ENCODE measurements around the gene GOLGA7B. TPM values are rescaled to one million over a fixed set of nuclear protein-coding genes. Genes with fewer than 3 reads are reported as not detected.

The GOLGA7B gene
- total RNA-seq, 1 donor: under 0.01 TPM

DNA sequence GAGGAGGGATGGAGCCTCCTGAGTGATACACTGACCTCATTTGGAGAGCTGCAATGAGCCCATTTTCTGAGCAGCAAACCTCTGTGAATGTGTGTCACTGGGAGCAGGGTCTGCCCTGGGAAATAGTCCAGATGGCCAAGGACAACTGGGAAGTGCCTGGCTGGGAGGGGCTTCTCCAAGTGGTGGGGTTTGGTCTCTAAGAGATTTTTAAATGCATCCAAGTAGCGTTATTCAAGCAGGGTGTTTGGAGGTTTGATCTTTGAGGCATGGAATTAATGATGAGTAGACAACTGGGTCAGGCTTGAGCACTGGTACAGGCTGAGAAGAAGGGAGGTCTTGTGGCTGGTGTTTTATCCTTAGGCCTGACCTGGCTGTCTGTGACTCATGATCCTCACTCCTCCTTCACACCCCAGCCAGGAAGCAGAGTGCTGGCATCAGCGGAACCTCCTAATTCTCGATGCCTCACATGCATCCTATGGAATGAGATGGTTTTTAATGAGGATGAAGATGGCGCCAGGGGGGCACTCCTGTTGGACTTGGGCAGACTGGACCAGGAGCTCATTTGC is 3.3 kb downstream of the GOLGA7B start:
- no peak overlapping the region for H3K4me2 ChIP-seq (ENCODE audit: insufficient read depth, low read length)
- H3K4me1 ChIP-seq (ENCODE audit: insufficient read depth, low read length): no peaks in the 10 kb centered on the region
- H3K27me3 ChIP-seq (ENCODE audit: insufficient read depth, low read length): peaks cover 47% of the 10 kb centered on the region
- H3K79me2 ChIP-seq (ENCODE audit: insufficient read depth, low read length): no peaks in the 10 kb centered on the region
- peaks cover 3% of the 10 kb centered on the region for H4K20me1 ChIP-seq (ENCODE audit: insufficient read depth, low read length)
- TF ChIP-seq, protein P1, sequence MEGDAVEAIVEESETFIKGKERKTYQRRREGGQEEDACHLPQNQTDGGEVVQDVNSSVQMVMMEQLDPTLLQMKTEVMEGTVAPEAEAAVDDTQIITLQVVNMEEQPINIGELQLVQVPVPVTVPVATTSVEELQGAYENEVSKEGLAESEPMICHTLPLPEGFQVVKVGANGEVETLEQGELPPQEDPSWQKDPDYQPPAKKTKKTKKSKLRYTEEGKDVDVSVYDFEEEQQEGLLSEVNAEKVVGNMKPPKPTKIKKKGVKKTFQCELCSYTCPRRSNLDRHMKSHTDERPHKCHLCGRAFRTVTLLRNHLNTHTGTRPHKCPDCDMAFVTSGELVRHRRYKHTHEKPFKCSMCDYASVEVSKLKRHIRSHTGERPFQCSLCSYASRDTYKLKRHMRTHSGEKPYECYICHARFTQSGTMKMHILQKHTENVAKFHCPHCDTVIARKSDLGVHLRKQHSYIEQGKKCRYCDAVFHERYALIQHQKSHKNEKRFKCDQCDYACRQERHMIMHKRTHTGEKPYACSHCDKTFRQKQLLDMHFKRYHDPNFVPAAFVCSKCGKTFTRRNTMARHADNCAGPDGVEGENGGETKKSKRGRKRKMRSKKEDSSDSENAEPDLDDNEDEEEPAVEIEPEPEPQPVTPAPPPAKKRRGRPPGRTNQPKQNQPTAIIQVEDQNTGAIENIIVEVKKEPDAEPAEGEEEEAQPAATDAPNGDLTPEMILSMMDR (IDR thresholded peaks at IDR 0.05; ENCODE audit: extremely low read depth, low read depth, low read length): no peak
- H3K9me3 ChIP-seq (ENCODE audit: low read depth, low read length): no peaks in the 10 kb centered on the region
- H3K4me3 ChIP-seq (ENCODE audit: insufficient read depth, low read length): no peak overlapping the region
- no peak overlapping the region for H2AFZ ChIP-seq (ENCODE audit: low read length)
- no peak overlapping the region for H3K27ac ChIP-seq (ENCODE audit: low read depth, low read length)
- peak; percentile 27 for DNase-seq (ENCODE audit: insufficient read length, low spot score, missing footprints)
- no peaks in the 10 kb centered on the region for H3K36me3 ChIP-seq (ENCODE audit: insufficient read depth, low read length)

DNA sequence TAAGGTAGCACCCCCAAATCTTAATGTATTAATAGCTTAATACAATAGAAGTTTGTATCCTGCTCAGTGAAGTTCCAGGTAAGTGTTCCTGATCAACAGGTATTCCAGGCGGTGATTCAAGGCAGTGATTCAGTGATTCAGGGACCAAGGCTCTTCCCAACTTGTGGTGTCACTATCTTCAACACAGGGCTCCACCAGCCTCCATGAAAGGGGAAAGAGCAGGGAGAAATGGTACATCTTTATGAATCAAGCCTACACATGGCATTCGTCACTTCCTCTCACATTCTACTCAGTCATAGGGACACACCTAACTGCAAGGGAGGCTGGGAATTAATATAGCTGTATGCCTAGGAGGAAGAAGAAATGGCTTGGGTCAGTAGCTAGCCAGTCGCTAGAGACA is 5.1 kb downstream of the GOLGA7B start:
- peaks cover 49% of the 10 kb centered on the region for H3K27me3 ChIP-seq (ENCODE audit: insufficient read depth, low read length)
- H3K4me2 ChIP-seq (ENCODE audit: insufficient read depth, low read length): no peak overlapping the region
- no peaks in the 10 kb centered on the region for H3K9me3 ChIP-seq (ENCODE audit: low read depth, low read length)
- TF ChIP-seq, protein P1 (IDR thresholded peaks at IDR 0.05; ENCODE audit: extremely low read depth, low read depth, low read length): no peak
- no peak overlapping the region for H3K4me3 ChIP-seq (ENCODE audit: insufficient read depth, low read length)
- H4K20me1 ChIP-seq (ENCODE audit: insufficient read depth, low read length): peaks cover 3% of the 10 kb centered on the region
- H3K4me1 ChIP-seq (ENCODE audit: insufficient read depth, low read length): no peaks in the 10 kb centered on the region
- H3K36me3 ChIP-seq (ENCODE audit: insufficient read depth, low read length): no peaks in the 10 kb centered on the region
- no peak overlapping the region for H3K27ac ChIP-seq (ENCODE audit: low read depth, low read length)
- peak; percentile 34 for DNase-seq (ENCODE audit: insufficient read length, low spot score, missing footprints)
- no peaks in the 10 kb centered on the region for H3K79me2 ChIP-seq (ENCODE audit: insufficient read depth, low read length)
- H2AFZ ChIP-seq (ENCODE audit: low read length): no peak overlapping the region

DNA sequence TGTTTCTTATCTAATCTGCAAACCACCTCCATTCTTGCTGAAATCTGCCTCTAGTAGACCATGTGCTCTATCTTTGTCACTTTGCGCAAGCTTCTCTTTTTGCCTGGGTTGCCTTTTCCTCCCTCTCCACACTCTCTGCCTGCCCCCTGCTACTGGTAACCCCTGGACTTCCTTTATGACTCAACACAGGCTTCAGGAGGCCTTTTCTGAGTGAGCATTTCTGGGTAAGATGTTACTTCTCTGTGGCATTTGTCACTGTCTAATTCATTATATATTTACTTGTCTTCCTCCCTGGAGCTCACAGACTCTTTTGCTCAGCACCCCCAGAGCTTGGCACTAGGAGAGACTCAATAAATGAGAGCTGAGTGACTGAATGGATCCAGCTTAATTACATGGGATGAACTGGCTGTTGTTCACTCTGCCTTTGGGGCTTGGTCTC is 8.4 kb downstream of the GOLGA7B start:
- H3K4me2 ChIP-seq (ENCODE audit: insufficient read depth, low read length): no peak overlapping the region
- H3K36me3 ChIP-seq (ENCODE audit: insufficient read depth, low read length): no peaks in the 10 kb centered on the region
- H2AFZ ChIP-seq (ENCODE audit: low read length): no peak overlapping the region
- H3K4me1 ChIP-seq (ENCODE audit: insufficient read depth, low read length): no peaks in the 10 kb centered on the region
- peaks cover 30% of the 10 kb centered on the region for H3K27me3 ChIP-seq (ENCODE audit: insufficient read depth, low read length)
- H3K4me3 ChIP-seq (ENCODE audit: insufficient read depth, low read length): no peak overlapping the region
- peak; percentile 19 for DNase-seq (ENCODE audit: insufficient read length, low spot score, missing footprints)
- TF ChIP-seq, protein P1 (IDR thresholded peaks at IDR 0.05; ENCODE audit: extremely low read depth, low read depth, low read length): no peak
- no peak overlapping the region for H3K27ac ChIP-seq (ENCODE audit: low read depth, low read length)
- H4K20me1 ChIP-seq (ENCODE audit: insufficient read depth, low read length): no peaks in the 10 kb centered on the region
- no peaks in the 10 kb centered on the region for H3K79me2 ChIP-seq (ENCODE audit: insufficient read depth, low read length)
- no peaks in the 10 kb centered on the region for H3K9me3 ChIP-seq (ENCODE audit: low read depth, low read length)

DNA sequence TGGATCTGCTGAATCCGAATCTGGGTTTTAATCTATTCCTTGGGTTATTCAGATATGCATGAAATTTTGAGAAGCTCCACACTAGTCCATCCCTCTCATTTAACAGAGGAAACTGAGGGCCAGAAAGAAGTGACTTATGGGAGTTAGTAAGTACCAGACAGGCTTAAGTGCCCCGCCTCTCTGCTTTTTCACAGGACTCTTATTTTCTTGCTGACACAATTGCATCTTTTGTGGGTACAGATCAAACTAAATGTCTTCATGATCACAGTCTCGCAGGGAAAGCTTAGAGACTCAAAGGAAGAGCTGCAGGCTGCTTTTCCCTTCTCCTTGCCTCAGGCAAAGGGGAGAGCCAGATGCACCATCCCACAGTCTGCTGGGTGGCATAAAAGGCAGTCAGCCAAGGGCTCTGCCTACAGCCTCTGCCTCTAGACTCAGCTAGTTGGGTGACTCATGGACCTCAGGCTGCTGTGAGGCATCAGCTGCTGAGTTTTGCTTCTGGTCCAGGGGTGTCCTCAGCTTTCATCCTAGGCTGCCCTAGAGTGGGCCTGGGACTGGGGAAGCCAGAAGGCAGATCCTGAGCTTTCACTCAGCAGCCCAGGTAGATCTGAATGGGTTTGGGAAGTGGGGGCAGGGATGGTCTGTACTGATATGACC is 11.6 kb downstream of the GOLGA7B start:
- DNase-seq (ENCODE audit: insufficient read length, low spot score, missing footprints): peak; percentile 99
- H3K27ac ChIP-seq (ENCODE audit: low read depth, low read length): no peak overlapping the region
- H2AFZ ChIP-seq (ENCODE audit: low read length): no peak overlapping the region
- peaks cover 21% of the 10 kb centered on the region for H3K27me3 ChIP-seq (ENCODE audit: insufficient read depth, low read length)
- H3K4me1 ChIP-seq (ENCODE audit: insufficient read depth, low read length): no peaks in the 10 kb centered on the region
- H3K4me3 ChIP-seq (ENCODE audit: insufficient read depth, low read length): no peak overlapping the region
- no peaks in the 10 kb centered on the region for H4K20me1 ChIP-seq (ENCODE audit: insufficient read depth, low read length)
- H3K4me2 ChIP-seq (ENCODE audit: insufficient read depth, low read length): no peak overlapping the region
- no peaks in the 10 kb centered on the region for H3K79me2 ChIP-seq (ENCODE audit: insufficient read depth, low read length)
- no peaks in the 10 kb centered on the region for H3K9me3 ChIP-seq (ENCODE audit: low read depth, low read length)
- TF ChIP-seq, protein P1 (IDR thresholded peaks at IDR 0.05; ENCODE audit: extremely low read depth, low read depth, low read length): no peak
- no peaks in the 10 kb centered on the region for H3K36me3 ChIP-seq (ENCODE audit: insufficient read depth, low read length)

Data from osteoblast (primary cell).